GM19463 (cell line): ENCODE data around the gene SCGB1C2.
"Not testable (repeated sequence)": the region's sequence is repeated elsewhere in the genome, so short reads cannot be mapped to it uniquely, and the experiment has no call there.

Source experiments
- ATAC-seq: cut with Tn5 transposase; IDR thresholded peaks from one replicate; pipeline ENCODE4 v1.9.1; 2021; ENCODE audit warnings: mild to moderate bottlenecking, moderate library complexity; ENCODE audit not compliant: unreplicated experiment

Gene SCGB1C2

DNA sequence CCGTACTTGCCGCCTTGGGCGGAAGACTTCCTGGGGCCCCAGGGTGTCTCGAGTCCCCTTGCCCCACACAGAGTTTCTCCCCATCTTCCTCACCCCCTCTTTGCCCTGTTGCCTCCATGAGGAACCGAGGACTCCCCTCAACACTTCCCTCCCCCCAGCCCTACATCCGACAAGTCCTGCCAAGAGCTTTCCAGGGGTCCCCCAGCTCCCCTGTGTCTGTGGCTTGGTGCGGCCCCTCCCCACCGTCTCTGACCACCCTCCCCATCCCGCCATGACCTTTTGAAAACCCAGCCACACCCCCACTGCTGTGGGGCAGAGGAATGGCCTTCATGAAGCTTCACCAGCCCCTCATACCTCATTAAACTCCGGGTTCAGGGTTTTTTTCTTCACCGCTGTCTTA, 11.4 kb downstream of the SCGB1C2 start:
- ATAC-seq, result no peak

DNA sequence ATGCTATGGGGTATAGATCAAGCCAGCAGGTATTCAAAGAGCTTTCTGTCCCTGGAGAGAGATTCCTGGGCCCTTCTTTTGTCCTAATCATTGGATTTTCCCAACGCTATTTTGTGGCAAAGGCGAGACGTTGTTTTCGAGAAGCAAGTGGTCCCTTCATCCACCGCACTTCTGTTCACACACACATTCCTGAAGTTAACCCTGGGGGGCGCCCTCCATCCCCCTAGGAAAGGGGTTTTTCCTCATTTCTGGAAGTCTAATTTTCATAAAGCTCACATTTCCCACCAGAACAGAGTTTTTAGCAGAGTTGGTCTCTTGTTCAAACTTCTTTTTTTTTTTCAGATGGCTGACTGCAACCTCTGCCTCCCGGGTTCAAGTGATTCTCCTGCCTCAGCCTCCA, 11.9 kb downstream of the SCGB1C2 start:
- ATAC-seq, result no peak

DNA sequence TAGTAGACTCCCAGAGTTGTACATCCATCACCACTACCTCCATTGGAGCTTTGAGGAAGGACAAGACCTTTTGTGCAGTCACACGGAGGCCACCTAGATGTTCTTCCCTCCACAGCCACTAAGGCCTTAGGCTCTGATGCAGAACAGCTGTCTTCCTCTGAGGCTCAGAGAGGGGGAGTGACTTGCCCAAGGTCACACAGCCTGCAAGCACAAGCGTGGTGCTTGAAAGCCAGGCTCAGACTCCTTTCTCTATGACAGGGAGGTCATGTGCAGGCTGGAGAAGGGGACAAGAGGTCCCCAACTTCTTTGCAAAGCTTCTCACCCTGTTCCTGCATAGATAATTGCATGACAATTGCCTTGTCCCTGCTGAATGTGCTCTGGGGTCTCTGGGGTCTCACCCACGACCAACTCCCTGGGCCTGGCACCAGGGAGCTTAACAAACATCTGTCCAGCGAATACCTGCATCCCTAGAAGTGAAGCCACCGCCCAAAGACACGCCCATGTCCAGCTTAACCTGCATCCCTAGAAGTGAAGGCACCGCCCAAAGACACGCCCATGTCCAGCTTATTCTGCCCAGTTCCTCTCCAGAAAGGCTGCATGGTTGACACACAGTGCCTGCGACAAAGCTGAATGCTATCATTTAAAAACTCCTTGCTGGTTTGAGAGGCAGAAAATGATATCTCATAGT, 12.7 kb downstream of the SCGB1C2 start:
- ATAC-seq, result no peak

DNA sequence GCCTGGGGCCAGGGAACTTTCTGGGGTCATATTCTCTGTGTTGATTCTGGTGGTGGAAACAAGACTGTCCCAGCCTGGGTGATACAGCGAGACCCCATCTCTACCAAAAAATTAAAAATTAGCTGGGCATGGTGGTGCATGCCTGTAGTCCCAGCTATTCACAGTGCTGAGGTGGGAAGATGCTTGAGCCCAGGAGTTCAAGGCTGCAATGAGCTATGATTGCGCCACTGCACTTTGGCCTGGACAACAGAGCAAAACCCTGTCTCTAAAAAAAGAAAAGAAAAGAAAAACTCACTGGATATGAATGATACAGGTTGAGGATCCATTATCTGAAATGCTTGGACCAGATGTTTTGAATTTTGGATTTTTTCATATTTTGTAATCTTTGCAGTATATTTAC, 13.6 kb downstream of the SCGB1C2 start:
- no peak for ATAC-seq

DNA sequence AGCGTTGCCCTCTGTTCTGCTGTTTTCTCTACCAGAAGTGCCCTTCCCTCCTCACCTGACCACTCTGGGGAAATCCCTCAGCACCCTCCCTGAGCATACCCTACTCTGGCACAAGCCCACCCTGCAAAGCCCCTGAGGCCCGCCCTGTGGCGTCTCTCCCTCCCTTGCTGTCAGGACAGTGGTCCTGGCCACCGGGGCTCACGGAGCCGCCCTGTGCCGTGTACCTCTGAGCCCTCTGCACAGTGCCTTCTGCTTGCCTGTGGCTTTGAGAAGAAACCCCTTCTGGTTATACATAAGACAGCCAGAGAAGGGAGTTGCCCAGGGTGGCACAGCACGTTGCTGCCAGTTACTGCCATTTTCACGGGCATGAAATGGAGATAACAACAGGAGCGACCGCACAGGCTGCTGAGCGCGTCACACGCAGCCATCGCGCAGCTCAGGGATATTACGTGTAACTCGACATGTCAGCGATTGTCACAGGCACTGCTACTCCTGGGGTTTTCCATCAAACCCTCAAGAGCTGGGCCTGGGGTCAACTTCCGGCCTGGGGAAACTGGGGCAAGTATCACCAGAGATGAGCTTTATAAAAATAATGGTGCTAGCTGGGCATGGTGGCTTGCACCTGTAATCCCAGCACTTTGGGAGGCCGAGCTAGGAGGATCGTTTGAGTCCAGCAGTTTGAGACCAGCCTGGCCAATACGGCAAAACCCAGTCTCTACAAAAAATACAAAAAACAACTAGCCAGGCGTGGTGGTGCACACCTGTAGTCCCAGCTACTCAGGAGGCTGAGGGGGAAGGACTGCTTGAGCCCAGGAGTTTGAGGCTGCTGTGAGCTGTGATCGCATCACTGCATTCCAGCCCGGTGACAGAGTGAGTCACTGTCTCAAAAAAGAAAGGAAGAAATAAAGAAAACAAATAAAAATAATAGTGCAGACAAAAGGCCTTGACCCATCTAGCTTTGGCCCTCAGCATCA, 14.8 kb downstream of the SCGB1C2 start:
- ATAC-seq, result no peak

DNA sequence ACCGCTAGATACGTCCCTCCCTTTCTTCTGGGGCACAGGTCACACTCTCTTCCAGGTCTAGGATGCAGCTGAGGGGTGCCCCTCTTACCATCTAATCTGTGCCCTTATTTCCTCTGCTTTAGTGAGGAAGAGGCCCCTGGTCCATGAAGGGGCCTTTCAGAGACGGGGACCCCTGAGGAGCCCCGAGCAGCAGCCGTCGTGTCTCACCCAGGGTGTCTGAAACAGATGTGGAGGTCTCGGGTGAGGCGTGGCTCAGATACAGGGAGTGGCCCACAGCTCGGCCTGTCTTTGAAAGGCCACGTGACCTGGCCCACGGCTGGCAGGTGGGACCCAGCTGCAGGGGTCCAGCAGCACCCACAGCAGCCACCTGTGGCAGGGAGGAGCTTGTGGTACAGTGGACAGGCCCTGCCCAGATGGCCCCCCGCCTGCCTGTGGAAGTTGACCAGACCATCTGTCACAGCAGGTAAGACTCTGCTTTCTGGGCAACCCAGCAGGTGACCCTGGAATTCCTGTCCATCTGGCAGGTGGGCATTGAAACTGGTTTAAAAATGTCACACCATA, 15.6 kb downstream of the SCGB1C2 start:
- no peak for ATAC-seq

DNA sequence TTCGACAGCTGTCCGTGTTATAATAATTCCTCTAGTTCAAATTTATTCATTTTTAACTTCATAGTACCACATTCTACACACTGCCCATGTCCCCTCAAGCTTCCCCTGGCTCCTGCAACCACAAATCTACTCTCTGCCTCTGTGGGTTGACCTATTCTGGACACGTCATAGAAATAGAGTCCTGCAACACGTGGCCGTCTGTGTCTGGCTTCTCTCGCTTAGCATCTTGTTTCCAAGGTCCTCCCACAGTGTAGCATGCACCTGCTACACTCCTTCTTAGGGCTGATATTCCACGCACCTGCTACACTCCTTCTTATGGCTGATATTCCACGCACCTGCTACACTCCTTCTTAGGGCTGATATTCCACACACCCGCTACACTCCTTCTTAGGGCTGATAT, 16.5 kb downstream of the SCGB1C2 start:
- ATAC-seq, result no peak

DNA sequence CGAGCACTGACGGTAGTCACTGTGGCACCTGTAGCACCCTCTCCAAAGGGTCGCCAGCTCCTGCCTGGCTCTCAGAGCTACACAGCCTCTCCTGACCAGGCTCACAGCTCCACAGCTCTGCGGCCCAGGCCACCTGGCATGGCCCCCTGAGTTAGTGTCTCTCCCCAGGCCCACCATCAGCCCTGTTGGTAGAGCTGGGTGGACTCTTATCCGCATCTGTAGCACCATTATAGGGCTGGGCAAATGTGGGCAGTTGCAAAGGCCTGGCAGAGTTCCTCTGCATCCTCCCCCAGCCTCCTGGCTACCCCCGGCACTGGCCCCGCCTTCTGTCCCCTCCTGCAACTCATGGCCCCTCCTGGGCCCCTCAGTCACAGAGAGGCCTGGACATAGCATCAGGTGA, 18.2 kb downstream of the SCGB1C2 start:
- ATAC-seq, result no peak

DNA sequence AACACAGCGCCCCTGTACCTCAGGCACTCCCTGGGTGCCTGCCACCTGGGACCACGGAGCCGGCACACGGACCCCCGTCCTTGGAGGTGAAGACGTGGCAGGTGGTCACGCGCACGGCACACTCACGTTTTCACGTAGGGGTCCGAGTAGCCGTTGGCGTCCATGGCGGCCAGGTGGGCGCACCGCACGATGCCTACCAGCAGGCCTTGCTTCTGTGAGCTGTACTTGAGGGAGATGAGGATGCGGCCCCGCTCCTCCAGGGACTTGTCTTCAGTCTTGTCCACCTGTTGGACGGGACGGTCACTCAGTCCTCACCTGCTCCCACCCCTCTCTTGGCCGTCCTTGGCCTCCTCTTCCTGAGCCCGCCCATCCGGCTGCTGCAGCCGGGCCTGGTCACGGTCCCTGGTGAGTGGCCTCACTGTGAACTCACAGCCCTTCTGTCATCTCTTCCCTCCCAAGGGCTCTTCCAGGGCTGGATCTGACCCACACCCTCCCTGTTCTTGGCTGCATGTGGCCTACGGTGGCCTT, 18.8 kb downstream of the SCGB1C2 start:
- no peak for ATAC-seq

DNA sequence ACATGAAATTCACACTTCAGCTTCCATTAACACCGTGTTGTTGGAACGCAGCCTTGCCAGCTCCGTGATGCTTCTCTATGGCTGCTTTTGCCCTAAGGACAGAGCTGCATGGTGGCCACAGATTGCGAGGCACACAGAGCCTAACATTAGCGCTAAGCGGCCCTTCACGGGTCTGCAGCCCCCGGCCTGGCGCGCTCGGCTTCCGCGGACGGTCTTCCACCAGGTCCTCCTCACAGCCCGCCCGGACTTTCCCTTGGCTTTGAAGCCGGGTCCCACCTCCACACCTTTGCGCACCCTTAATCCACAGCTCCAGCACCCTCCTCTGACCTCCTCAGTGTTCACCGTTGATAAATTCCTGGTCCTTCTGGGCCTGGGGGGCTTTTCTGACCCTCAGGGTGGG, 19.6 kb downstream of the SCGB1C2 start:
- ATAC-seq, result no peak

DNA sequence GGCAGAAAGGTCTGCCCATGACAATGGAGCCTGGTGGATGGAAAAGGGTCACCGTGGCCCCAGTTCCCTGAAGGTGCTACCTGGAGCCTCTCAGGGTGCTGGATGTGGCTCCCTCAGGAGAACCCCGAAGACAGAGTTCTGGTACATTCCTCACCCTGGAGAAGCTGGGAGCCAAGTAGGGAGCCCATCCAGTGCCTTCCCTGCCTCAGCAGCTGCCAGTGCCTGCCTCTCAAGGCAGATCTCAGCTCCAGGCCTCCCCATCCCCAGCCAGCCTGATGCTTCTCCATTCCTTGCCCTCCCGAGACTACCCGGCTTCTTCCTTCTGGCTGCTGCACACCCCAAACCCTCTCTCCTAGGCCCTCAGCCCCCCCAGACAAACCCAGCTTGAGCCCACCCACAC, 20.5 kb downstream of the SCGB1C2 start:
- no peak for ATAC-seq

DNA sequence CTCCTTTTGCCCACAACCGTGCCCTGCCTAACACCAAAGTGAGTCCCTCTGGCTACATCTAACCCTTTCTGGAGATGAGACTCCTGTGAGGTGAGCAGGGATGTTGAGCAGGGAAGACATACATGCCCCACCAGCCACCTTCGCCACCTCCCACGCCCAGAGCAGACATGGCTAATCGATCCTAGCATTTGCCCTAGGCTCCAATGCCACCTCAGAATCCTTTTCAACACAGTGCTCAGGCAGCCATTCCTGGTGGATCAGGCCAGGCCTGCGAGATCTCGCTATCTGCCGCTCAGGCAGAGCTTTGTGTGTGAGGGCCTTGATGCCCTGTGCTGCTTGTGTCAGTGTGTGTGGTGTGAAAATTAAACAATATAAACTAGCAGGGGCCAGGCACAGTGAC, 21.0 kb downstream of the SCGB1C2 start:
- no peak for ATAC-seq

DNA sequence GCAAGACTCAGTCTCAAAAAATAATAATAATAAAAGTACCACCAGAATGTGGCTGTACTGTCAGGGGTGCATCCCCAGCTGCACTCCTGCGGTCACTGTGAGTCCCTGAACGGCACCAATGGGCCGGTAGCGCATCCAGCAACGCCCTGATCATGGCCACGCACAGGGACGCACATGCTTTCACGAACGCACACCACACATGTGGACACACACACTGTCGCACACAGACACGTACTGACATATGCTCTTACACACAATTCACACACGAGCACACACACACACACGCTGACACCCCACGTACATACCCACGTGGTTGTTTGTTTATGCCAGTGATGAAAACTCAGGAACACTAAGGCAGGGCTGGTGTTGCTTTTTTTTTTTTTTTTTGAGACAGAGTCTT, 22.2 kb downstream of the SCGB1C2 start:
- no peak for ATAC-seq

DNA sequence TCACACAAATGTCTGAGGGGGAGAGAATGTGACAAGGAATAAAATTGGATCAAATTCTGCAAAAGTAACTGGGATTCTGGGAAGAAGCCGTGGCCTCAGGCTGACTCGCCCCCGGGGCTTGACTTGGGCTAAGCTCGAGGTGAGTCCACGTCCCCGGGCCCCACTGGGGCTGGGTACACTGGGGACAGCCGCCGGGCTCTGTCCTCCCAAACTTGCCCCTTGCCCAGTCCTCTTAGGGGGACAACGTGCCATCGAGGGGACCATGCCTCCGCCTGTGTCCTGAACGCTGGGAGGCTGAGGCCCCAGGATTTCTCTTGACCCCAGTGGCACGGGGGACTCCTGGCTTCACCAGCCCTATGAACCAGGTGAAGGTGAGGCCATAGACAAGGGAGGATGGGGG, 23.0 kb downstream of the SCGB1C2 start:
- no peak for ATAC-seq

DNA sequence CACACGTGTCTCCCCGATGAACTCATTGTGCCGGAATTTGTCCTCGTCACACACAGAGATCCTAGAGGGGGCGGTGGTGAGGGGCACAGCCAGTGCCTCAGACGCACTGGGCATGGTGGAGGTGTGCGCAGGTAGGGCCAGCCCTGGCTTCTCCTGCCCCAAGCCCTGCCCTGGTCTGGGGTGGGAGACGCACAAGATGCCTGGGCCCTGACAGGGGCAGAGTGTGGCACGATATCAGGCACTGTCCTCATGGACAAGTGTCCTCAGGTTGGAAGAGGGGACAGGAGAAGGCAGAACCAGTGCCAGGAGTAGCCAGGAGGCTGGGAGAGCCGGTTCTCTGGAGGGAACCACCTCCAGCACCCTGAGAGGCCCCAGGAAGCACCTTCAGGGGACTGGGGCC, 24.1 kb downstream of the SCGB1C2 start:
- ATAC-seq, result no peak

DNA sequence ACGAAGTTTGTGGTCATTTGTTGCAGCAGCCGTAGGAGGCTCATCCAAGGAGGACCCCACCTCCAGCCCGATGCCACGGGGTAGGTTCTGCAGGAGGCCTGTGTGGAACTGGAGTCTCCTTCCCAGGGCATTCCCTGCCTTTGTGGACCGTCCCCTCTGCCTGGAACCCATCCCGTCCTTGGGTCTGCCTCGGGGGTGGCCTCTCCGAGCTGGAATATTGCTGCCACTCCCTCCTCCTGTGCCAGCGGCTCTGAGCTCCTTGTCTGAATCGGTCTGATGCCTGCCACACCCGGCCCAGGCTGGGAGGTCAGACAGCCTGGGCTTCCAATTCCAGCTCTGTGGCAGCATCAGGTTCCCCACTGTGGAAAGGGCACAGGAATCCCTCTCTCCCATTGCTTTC, 25.3 kb downstream of the SCGB1C2 start:
- ATAC-seq, result no peak

DNA sequence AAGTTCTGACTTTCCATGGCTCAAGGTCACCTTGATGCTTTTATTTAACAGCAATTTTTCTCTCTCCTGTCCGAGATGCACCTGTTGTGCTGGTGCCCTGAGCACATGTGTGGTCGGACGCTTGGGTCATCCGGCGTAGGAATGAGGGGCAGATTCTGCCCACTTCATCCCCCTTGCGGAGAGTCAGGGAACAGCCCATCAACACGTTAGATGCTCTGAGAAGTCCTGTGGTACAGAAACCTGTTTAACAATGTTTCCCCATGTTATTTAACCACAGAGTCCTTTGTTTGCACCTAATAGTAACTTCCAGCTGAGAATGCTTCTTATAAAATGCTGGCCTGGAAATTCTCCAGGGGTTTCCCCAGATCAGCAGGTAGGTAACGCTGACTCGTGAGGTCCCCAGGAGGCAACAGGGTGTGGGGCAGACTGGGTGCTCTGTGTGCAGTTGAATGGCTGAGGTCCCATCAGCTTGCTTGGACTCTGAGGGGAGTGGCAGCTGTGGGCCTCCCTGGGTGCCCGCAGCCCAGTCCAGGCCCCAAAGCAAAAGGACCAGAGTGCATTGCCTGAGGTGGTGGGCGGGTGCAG, 26.2 kb downstream of the SCGB1C2 start:
- no peak for ATAC-seq

DNA sequence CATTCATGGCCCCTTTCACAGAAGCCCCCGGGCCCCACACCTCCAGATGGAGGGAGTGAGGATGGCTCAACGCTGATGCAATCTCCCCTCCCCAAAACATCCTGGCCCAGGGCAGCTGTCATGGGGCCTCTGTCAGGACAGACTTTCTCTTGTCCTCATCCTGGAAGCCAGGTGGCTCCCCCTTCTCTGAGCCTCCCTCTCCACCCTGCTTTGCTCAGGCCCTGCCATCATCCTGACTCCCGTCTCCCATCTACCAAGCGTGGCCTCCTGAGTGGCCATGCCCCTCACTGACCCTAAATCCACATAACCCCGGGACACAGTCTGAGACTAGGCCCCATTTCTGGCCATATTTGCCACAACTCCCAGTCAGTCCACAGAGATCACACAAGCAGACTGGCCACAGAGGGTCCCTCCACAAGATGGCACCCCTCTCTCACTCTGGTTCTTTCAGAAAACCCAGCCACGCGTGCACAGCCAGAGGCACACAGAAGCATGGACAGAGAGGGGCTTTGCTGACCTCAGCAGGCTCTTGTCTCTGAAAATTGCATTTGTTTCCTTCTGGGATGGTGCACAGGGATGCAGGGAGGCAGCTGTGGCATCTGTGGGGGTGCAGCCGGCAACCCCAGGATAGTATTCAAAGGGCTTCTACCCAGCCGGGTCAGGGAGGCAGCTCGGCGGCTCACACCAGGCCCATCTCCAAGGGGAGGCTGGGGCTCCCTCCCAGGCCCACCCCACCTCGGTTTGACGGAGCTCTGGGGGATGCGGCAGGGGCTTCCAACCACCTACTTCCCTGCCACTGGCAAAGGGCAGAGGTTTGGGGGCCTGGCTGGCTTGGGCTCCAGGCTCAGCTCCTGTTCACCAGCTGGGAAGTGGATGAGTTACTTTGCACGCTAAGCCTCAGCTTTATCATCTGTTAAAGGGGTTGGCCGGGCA, 27.2 kb downstream of the SCGB1C2 start:
- no peak for ATAC-seq

DNA sequence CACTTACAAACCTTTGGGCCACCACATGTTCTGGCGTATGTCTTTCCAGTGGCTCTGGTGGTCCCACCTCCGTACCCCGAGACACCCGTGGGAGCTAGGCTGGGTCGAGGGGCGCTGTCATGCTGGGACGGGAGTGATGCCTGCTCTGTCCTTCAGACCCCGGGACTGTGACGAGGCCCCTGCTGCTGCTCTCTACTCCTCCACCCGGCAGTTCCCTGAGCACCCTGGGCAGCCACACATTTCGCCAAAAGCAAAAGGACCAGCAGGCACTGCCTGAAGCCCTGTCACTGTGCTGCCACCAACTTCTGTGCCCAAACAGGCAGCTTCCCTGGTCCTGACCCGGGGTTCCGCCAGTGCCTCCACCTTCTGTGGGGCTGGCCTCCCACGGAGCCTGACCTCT, 28.6 kb downstream of the SCGB1C2 start:
- ATAC-seq, result no peak

DNA sequence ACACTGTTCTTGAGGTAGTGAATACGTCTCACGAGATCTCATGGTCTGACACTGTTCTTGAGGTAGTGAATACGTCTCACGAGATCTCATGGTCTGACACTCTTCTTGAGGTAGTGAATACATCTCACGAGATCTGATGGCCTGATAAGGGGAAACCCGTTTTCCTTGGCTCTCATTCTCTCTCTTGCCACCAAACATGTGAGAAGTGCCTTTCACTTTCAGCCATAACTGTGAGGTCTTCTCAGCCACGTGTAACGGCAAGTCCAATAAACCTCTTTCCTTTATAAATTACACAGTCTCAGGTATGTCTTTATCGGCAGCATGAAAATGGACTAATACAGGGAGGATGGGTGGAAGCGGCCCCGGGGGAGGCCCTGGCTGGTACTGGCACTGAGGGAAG, 31.2 kb downstream of the SCGB1C2 start:
- not testable (repeated sequence) for ATAC-seq
